Mononuclear cell (primary cell): Measurements from ENCODE around the gene MRPL19. TPM values are rescaled to one million over a fixed set of nuclear protein-coding genes. Genes with fewer than 3 reads are reported as not detected.
"Not testable (repeated sequence)": the region's sequence is repeated elsewhere in the genome, so short reads cannot be mapped to it uniquely, and the experiment has no call there.

Experiments used
- H3K27me3 ChIP-seq: 2 replicates; pipeline ENCODE4 v1.6.0; 2011; ENCODE audit warnings: low read length, control low read depth; ENCODE audit not compliant: insufficient read depth
- H3K4me1 ChIP-seq: 2 replicates; pipeline ENCODE4 v1.5.1; 2011; ENCODE audit warnings: mild to moderate bottlenecking, low read length, control low read depth; ENCODE audit not compliant: insufficient read depth
- H3K4me3 ChIP-seq: 2 replicates; pipeline ENCODE4 v1.5.1; 2011; ENCODE audit warnings: mild to moderate bottlenecking, low read length, moderate library complexity
- H3K9me3 ChIP-seq: 2 replicates; pipeline ENCODE4 v1.5.1; 2011; ENCODE audit warnings: low read depth, mild to moderate bottlenecking, control low read depth, low read length
- total RNA-seq: library from RNA; depleted of rRNA; stranded (reverse); fragments of >200 nt; gene quantifications from one replicate; pipeline ENCODE4 v1.2.3, GENCODE V29; 2012

Gene MRPL19
- total RNA-seq, 1 donor: 11.5 TPM

GRCh38 chr2:75675908-75676307 is 29.3 kb downstream of the MRPL19 start:
- no peak overlapping the region for H3K4me3 ChIP-seq
- no peaks in the 10 kb centered on the region for H3K4me1 ChIP-seq
- no peaks in the 10 kb centered on the region for H3K9me3 ChIP-seq
- no peaks in the 10 kb centered on the region for H3K27me3 ChIP-seq

GRCh38 chr2:75676464-75676863 is 29.9 kb downstream of the MRPL19 start:
- no peaks in the 10 kb centered on the region for H3K9me3 ChIP-seq
- no peaks in the 10 kb centered on the region for H3K4me1 ChIP-seq
- H3K27me3 ChIP-seq: no peaks in the 10 kb centered on the region
- no peak overlapping the region for H3K4me3 ChIP-seq

- Histone ChIP-seq H3K27me3 (no peaks in the 10 kb centered on the region), H3K4me3 (no peak overlapping the region), H3K9me3 (no peaks in the 10 kb centered on the region), H3K4me1 (no peaks in the 10 kb centered on the region)
Measured at GRCh38 chr2:75679556-75679955, 33.0 kb downstream of the MRPL19 start.

- no peaks in the 10 kb centered on the region for H3K9me3 ChIP-seq
- H3K4me1 ChIP-seq: no peaks in the 10 kb centered on the region
- H3K27me3 ChIP-seq: no peaks in the 10 kb centered on the region
Measured at GRCh38 chr2:75680402-75680801, 33.8 kb downstream of the MRPL19 start.

GRCh38 chr2:75683430-75683829 is 36.8 kb downstream of the MRPL19 start:
- not testable (repeated sequence) for H3K9me3 ChIP-seq, H3K4me3 ChIP-seq, H3K27me3 ChIP-seq, H3K4me1 ChIP-seq

More at GRCh38 chr2:75680402-75680801, 33.8 kb downstream of the MRPL19 start:
- no peak overlapping the region for H3K4me3 ChIP-seq

- Histone ChIP-seq H3K27me3 (no peaks in the 10 kb centered on the region), H3K4me3 (no peak overlapping the region), H3K4me1 (no peaks in the 10 kb centered on the region), H3K9me3 (no peaks in the 10 kb centered on the region)
Measured at GRCh38 chr2:75688196-75688595, 41.6 kb downstream of the MRPL19 start.

GRCh38 chr2:75698918-75699317 is 52.3 kb downstream of the MRPL19 start:
- Histone ChIP-seq H3K9me3 (no peaks in the 10 kb centered on the region), H3K4me3 (no peak overlapping the region), H3K27me3 (no peaks in the 10 kb centered on the region), H3K4me1 (no peaks in the 10 kb centered on the region)

GRCh38 chr2:75702593-75702992 is 56.0 kb downstream of the MRPL19 start:
- Histone ChIP-seq H3K27me3 (no peaks in the 10 kb centered on the region), H3K9me3 (no peaks in the 10 kb centered on the region), H3K4me3 (no peak overlapping the region), H3K4me1 (no peaks in the 10 kb centered on the region)

GRCh38 chr2:75703589-75704287 is 57.2 kb downstream of the MRPL19 start:
- H3K27me3 ChIP-seq: no peaks in the 10 kb centered on the region
- no peaks in the 10 kb centered on the region for H3K4me1 ChIP-seq
- H3K4me3 ChIP-seq: no peak overlapping the region
- H3K9me3 ChIP-seq: no peaks in the 10 kb centered on the region

- H3K27me3 ChIP-seq: no peaks in the 10 kb centered on the region
- no peaks in the 10 kb centered on the region for H3K9me3 ChIP-seq
- H3K4me3 ChIP-seq: no peak overlapping the region
- peaks cover under 1% of the 10 kb centered on the region for H3K4me1 ChIP-seq
Measured at GRCh38 chr2:75705921-75706320, 59.3 kb downstream of the MRPL19 start.

GRCh38 chr2:75707901-75708300 is 61.3 kb downstream of the MRPL19 start:
- Histone ChIP-seq H3K4me1 (peaks cover 5% of the 10 kb centered on the region), H3K4me3 (no peak overlapping the region), H3K9me3 (no peaks in the 10 kb centered on the region), H3K27me3 (no peaks in the 10 kb centered on the region)

- Histone ChIP-seq H3K27me3 (no peaks in the 10 kb centered on the region), H3K9me3 (no peaks in the 10 kb centered on the region), H3K4me1 (peaks cover 5% of the 10 kb centered on the region), H3K4me3 (no peak overlapping the region)
Measured at GRCh38 chr2:75709297-75709696, 62.7 kb downstream of the MRPL19 start.

GRCh38 chr2:75710220-75710576 is 63.6 kb downstream of the MRPL19 start:
- H3K4me3 ChIP-seq: peak overlapping the region; percentile 65

GRCh38 chr2:75710577-75711253 is 64.1 kb downstream of the MRPL19 start, which contains the start of gene GCFC2:
GCFC2 (minus strand) TSS chr2:75710915; CDS start chr2:75710855, 60 bp downstream.
- H3K4me3 ChIP-seq: peak within 1 kb of the TSS; percentile 65
- H3K4me1 ChIP-seq: peaks cover 5% of the 10 kb centered on the region
- H3K27me3 ChIP-seq: no peaks in the 10 kb centered on the region

More at GRCh38 chr2:75710220-75710576, 63.6 kb downstream of the MRPL19 start:
- no peaks in the 10 kb centered on the region for H3K27me3 ChIP-seq
- no peaks in the 10 kb centered on the region for H3K9me3 ChIP-seq
- peaks cover 5% of the 10 kb centered on the region for H3K4me1 ChIP-seq

GRCh38 chr2:75711590-75711989 is 65.0 kb downstream of the MRPL19 start:
- not testable (repeated sequence) for H3K9me3 ChIP-seq, H3K4me3 ChIP-seq, H3K4me1 ChIP-seq, H3K27me3 ChIP-seq

More at GRCh38 chr2:75710577-75711253, 64.1 kb downstream of the MRPL19 start, which contains the start of gene GCFC2:
- H3K9me3 ChIP-seq: no peaks in the 10 kb centered on the region

GRCh38 chr2:75716406-75716805 is 69.8 kb downstream of the MRPL19 start:
- no peaks in the 10 kb centered on the region for H3K27me3 ChIP-seq
- no peak overlapping the region for H3K4me3 ChIP-seq
- H3K9me3 ChIP-seq: no peaks in the 10 kb centered on the region
- H3K4me1 ChIP-seq: no peaks in the 10 kb centered on the region
